ENCODE results near the gene ATP4B.

- TF ChIP-seq CTCF (IDR thresholded peaks at IDR 0.05) (no peak), EZH2phosphoT487 (IDR thresholded peaks at IDR 0.05) (no peak), EZH2 (IDR thresholded peaks at IDR 0.05) (no peak)
Observed at GRCh38 chr13:113605461-113605860, 52.5 kb downstream of the ATP4B start.
